DND-41 (cell line): Measurements from ENCODE around the gene H1-8.

Experiments used
- ATAC-seq: fragments of 200-7000 bp; cut with Tn5 transposase; 3 replicates; pipeline ENCODE4 v1.9.1; 2021; ENCODE audit warnings: low read depth; ENCODE audit not compliant: insufficient read depth
- DNase-seq: peaks from one replicate; pipeline ENCODE4 v3.0.0-alpha.2; 2020
- H2AFZ ChIP-seq: 2 replicates; pipeline ENCODE4 v1.6.0; 2012; ENCODE audit warnings: low read depth, low read length
- H3K27ac ChIP-seq: 2 replicates; pipeline ENCODE4 v1.5.1; 2012; ENCODE audit warnings: low read length, inconsistent platforms
- H3K27me3 ChIP-seq: fragments of 200-600 bp; sonication (generic); 2 replicates; pipeline ENCODE4 v1.6.0; 2012; ENCODE audit warnings: low read length, mild to moderate bottlenecking, inconsistent platforms; ENCODE audit not compliant: insufficient read depth, poor library complexity
- H3K36me3 ChIP-seq: 2 replicates; pipeline ENCODE4 v1.5.1; 2012; ENCODE audit warnings: low read length, inconsistent platforms; ENCODE audit not compliant: insufficient read depth
- H3K4me1 ChIP-seq: 2 replicates; pipeline ENCODE4 v1.5.1; 2012; ENCODE audit warnings: mild to moderate bottlenecking, low read length; ENCODE audit not compliant: insufficient read depth
- H3K4me2 ChIP-seq: 2 replicates; pipeline ENCODE4 v1.6.0; 2012; ENCODE audit warnings: mild to moderate bottlenecking, moderate library complexity, low read length, inconsistent platforms; ENCODE audit not compliant: insufficient read depth
- H3K4me3 ChIP-seq, 2 experiments: fragments of 200-600 bp in 1 of 2; shearing (Covaris generic) in 1 of 2; 2 replicates each; pipeline ENCODE4 v1.5.1; 2012 to 2016; ENCODE audit warnings: inconsistent platforms in 2 of 2, low read length in 2 of 2, mild to moderate bottlenecking in 2 of 2, low read depth in 1 of 2, moderate library complexity in 1 of 2
- H3K79me2 ChIP-seq: 2 replicates; pipeline ENCODE4 v1.6.0; 2012; ENCODE audit warnings: low read length, inconsistent platforms; ENCODE audit not compliant: insufficient read depth
- H3K9ac ChIP-seq: 2 replicates; pipeline ENCODE4 v1.6.0; 2012; ENCODE audit warnings: low read depth, mild to moderate bottlenecking, inconsistent platforms, low read length, moderate library complexity
- H3K9me3 ChIP-seq: 2 replicates; pipeline ENCODE4 v1.5.1; 2012; ENCODE audit warnings: low read length, moderate library complexity, mild to moderate bottlenecking, inconsistent platforms; ENCODE audit not compliant: insufficient read depth, severe bottlenecking
- H4K20me1 ChIP-seq: 2 replicates; pipeline ENCODE4 v1.6.0; 2012; ENCODE audit warnings: low read length; ENCODE audit not compliant: insufficient read depth
- CTCF ChIP-seq: IDR thresholded peaks from 2 replicates; pipeline ENCODE4 v1.5.1; 2012; ENCODE audit warnings: borderline replicate concordance, low read length, moderate library complexity, mild to moderate bottlenecking; ENCODE audit not compliant: poor library complexity, severe bottlenecking; ENCODE audit errors: extremely low read depth
- EZH2 ChIP-seq: IDR thresholded peaks from 3 replicates; pipeline ENCODE4 v1.6.1; 2012; ENCODE audit warnings: borderline replicate concordance, low read depth, mild to moderate bottlenecking, moderate library complexity, low read length, inconsistent platforms; ENCODE audit not compliant: severe bottlenecking

The H1-8 gene

DNA sequence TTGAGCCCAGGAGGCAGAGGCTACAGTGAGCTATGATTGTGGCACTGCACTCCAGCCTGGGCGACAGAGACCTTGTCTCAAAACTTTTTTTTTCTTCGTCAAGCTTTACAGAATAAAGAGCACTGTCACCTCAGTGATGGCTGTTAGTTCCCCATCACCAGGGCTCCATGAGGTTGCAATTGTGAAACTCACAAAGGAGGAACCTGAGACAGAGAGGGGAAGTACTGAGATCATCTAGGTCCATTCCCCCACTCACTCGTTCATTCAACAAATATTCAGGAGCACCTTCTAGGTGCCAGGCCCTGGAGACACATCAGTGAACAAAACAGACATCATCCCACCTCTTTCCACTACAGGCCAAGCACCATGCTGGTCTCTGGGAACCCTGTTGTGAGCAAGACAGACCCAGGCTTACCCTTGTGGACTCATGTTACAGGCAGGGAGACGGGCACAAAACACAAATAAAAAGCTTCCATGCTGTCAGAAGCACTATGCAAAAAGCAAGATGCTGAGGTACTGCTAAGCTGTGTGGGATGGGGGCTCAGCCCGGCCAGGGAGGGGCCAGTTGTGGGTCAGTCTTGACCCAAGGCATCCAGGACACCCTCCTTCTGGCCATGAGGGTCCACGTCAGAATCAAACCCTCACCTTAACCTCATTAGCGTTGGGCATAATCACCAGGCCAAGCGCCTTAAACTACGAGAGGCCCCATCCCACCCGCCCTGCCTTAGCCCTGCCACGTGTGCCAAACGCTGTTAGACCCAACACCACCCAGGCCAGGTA, 16.7 kb upstream of the H1-8 start:
- no peak for TF ChIP-seq CTCF
- no peak for TF ChIP-seq EZH2
- H3K27ac ChIP-seq, result no peak overlapping the region
- no peaks in the 10 kb centered on the region for H3K9me3 ChIP-seq
- H3K4me1 ChIP-seq, result no peaks in the 10 kb centered on the region
- H3K79me2 ChIP-seq, result no peaks in the 10 kb centered on the region
- DNase-seq (no peak), ATAC-seq (no peak)
- H2AFZ ChIP-seq, result no peak overlapping the region
- H3K4me3 ChIP-seq, result no peak overlapping the region
- no peak overlapping the region for H3K4me2 ChIP-seq
- H3K27me3 ChIP-seq, result no peaks in the 10 kb centered on the region
- H4K20me1 ChIP-seq, result no peaks in the 10 kb centered on the region
- H3K36me3 ChIP-seq, result no peaks in the 10 kb centered on the region
- no peak overlapping the region for H3K9ac ChIP-seq

DNA sequence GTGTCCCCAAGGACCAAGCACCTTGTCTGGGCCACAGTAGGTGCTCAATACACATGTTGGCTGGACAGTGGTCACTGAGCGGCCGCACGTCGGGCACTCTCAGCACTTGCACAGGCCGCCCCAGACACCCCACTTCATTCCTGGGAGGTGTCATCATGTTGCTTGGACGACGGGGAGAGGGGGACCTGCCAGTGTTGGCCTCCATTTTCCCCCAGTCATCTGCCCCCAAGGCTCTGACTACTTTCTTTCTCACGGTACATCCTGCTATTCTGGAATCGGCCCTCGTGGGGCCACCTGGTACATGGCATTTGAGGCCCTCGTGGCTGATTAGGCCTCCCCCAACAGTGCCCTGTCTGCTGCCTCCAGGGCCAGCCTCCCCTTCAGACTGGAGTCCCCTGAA, 15.7 kb upstream of the H1-8 start:
- H3K4me2 ChIP-seq, result no peak overlapping the region
- H3K9me3 ChIP-seq, result no peaks in the 10 kb centered on the region
- H4K20me1 ChIP-seq, result no peaks in the 10 kb centered on the region
- ATAC-seq, result no peak; the same call in 2 of the 3 replicates
- H2AFZ ChIP-seq, result no peak overlapping the region
- H3K27me3 ChIP-seq, result no peaks in the 10 kb centered on the region
- no peaks in the 10 kb centered on the region for H3K79me2 ChIP-seq
- H3K9ac ChIP-seq, result no peak overlapping the region
- H3K36me3 ChIP-seq, result no peaks in the 10 kb centered on the region
- H3K27ac ChIP-seq, result no peak overlapping the region
- H3K4me1 ChIP-seq, result no peaks in the 10 kb centered on the region
- no peak for DNase-seq
- H3K4me3 ChIP-seq, result no peak overlapping the region
- TF ChIP-seq CTCF (no peak), EZH2 (no peak)

DNA sequence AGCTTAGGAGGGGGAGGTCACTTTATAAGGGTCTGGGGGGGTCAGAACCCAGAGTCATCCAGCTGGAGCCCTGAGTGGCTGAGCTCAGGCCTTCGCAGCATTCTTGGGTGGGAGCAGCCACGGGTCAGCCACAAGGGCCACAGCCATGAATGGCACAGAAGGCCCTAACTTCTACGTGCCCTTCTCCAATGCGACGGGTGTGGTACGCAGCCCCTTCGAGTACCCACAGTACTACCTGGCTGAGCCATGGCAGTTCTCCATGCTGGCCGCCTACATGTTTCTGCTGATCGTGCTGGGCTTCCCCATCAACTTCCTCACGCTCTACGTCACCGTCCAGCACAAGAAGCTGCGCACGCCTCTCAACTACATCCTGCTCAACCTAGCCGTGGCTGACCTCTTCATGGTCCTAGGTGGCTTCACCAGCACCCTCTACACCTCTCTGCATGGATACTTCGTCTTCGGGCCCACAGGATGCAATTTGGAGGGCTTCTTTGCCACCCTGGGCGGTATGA, 14.3 kb upstream of the H1-8 start, which contains the start of gene RHO:
RHO (plus strand) TSS at position 51 of the 512 bp plus-strand sequence; CDS start at position 146, 95 bp downstream.
- H3K9ac ChIP-seq, result no peak within 1 kb of the TSS
- H3K79me2 ChIP-seq, result no peaks in the 10 kb centered on the region
- H3K4me2 ChIP-seq, result no peak within 1 kb of the TSS
- H3K27me3 ChIP-seq, result no peaks in the 10 kb centered on the region
- H3K4me3 ChIP-seq, result no peak within 1 kb of the TSS
- no peak within 1 kb of the TSS for H2AFZ ChIP-seq
- no peaks in the 10 kb centered on the region for H3K36me3 ChIP-seq
- TF ChIP-seq EZH2, result no peak
- no peak for TF ChIP-seq CTCF
- ATAC-seq (no peak), DNase-seq (no peak)
- no peaks in the 10 kb centered on the region for H3K4me1 ChIP-seq
- H3K27ac ChIP-seq, result no peak within 1 kb of the TSS
- no peaks in the 10 kb centered on the region for H4K20me1 ChIP-seq
- H3K9me3 ChIP-seq, result no peaks in the 10 kb centered on the region
